ENCODE measurements around the gene OR2J2. TPM values are rescaled to one million over a fixed set of nuclear protein-coding genes. Genes with fewer than 3 reads are reported as not detected.
"Not testable (repeated sequence)": the region's sequence is repeated elsewhere in the genome, so short reads cannot be mapped to it uniquely, and the experiment has no call there.

Gene OR2J2
- total and polyA plus RNA-seq, 2 of the 4 experiments (the other 2 are of a cell fraction), result not detected

DNA sequence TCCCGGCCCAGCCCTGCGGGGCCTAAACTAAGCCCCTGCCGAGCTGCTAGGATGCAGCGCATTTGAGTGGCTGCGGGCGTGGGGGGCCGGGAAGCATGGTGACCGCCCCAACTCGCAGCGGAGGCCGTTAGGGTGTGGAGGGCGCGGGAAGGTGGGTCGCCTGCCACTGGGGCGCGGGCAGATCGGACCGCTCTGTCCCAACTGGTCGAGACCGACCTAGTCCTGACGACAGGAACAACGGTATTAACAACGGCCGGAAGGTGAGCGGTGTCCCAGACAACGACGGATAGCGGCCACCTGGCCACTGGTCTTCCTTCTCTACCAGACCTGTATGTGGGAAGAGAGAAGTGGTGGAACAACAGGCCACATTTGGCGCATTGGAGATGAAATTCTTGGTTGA lies 10.8 kb upstream of the OR2J2 start:
- H3K4ac ChIP-seq (ENCODE audit: low read depth, low read length); H3K23ac ChIP-seq (ENCODE audit: low read depth, low read length); H3K27me3 ChIP-seq (ENCODE audit: control insufficient read depth, insufficient read depth, low read length); H3K79me1 ChIP-seq (ENCODE audit: low read depth in 1 of 2, low read length in 2 of 2); H2BK20ac ChIP-seq (ENCODE audit: low read depth, low read length); H3K9me1 ChIP-seq (ENCODE audit: insufficient read depth, low read length); H3K36me3 ChIP-seq (ENCODE audit: control insufficient read depth, insufficient read depth, low read length); DNase-seq; H2AFZ ChIP-seq (replicated peaks; ENCODE audit: low read length, poor library complexity); in situ Hi-C loops (cut with MboI; ENCODE audit: low sequenced_read_pairs); H2AK5ac ChIP-seq (ENCODE audit: low read depth, low read length); H3K4me3 ChIP-seq (ENCODE audit: insufficient read depth, low read depth, low read length); H3K27ac ChIP-seq (ENCODE audit: insufficient read depth, low read length); H3K56ac ChIP-seq (ENCODE audit: extremely low read depth, insufficient read depth, low read length); H2BK5ac ChIP-seq (ENCODE audit: low read depth, low read length, poor library complexity, severe bottlenecking); H2BK15ac ChIP-seq (ENCODE audit: low read depth, low read length); H3K9ac ChIP-seq (ENCODE audit: low read depth, low read length); H3K4me2 ChIP-seq (ENCODE audit: low read depth, low read length); ATAC-seq (ENCODE audit: low read depth); H2AK9ac ChIP-seq (replicated peaks; ENCODE audit: low read depth, low read length, poor library complexity); H3K9me3 ChIP-seq (ENCODE audit: control insufficient read depth, insufficient read depth, low read length); CTCF ChIA-PET; H4K8ac ChIP-seq (ENCODE audit: low read depth in 2 of 2, low read length in 2 of 2); dilution Hi-C loops (cut with HindIII; ENCODE audit: low sequenced_read_pairs, unreplicated experiment); H3K4me1 ChIP-seq (ENCODE audit: control insufficient read depth, insufficient read depth, low read length); intact Hi-C loops (cut with micrococcal nuclease); H3K14ac ChIP-seq (replicated peaks; ENCODE audit: low read depth, low read length); H3K18ac ChIP-seq (ENCODE audit: low read depth, low read length); BruUV-seq (replicated peaks); H4K91ac ChIP-seq (ENCODE audit: insufficient read depth, low read depth, low read length); H4K20me1 ChIP-seq (ENCODE audit: insufficient read depth, low read length); H2BK120ac ChIP-seq (ENCODE audit: low read depth, low read length); H4K5ac ChIP-seq (ENCODE audit: low read depth, low read length); POLR2A ChIA-PET (ENCODE audit: unreplicated experiment): not testable (repeated sequence)
- no CpG with 5 or more reads among the region's 29 CpGs for WGBS, 2 experiments (ENCODE audit: extremely low coverage in 2 of 2, insufficient read length in 1 of 2)

DNA sequence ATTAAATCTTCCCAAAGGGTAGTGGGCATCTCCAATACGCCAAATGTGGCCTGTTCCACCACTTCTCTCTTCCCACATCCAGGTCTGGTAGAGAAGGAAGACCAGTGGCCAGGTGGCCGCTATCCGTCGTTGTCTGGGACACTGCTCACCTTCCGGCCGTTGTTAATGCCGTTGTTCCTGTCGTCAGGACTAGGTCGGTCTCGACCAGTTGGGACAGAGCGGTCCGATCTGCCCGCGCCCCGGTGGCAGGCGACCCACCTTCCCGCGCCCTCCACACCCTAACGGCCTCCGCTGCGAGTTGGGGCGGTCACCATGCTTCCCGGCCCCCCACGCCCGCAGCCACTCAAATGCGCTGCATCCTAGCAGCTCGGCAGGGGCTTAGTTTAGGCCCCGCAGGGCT lies 5.1 kb upstream of the OR2J2 start:
- H3K4me3 ChIP-seq (ENCODE audit: insufficient read depth, low read depth, low read length); H2AK5ac ChIP-seq (ENCODE audit: low read depth, low read length); H2BK5ac ChIP-seq (ENCODE audit: low read depth, low read length, poor library complexity, severe bottlenecking); H4K20me1 ChIP-seq (ENCODE audit: insufficient read depth, low read length); H2AK9ac ChIP-seq (replicated peaks; ENCODE audit: low read depth, low read length, poor library complexity); dilution Hi-C loops (cut with HindIII; ENCODE audit: low sequenced_read_pairs, unreplicated experiment); H3K27me3 ChIP-seq (ENCODE audit: control insufficient read depth, insufficient read depth, low read length); H4K5ac ChIP-seq (ENCODE audit: low read depth, low read length); in situ Hi-C loops (cut with MboI; ENCODE audit: low sequenced_read_pairs); H3K9me3 ChIP-seq (ENCODE audit: control insufficient read depth, insufficient read depth, low read length); H3K9ac ChIP-seq (ENCODE audit: low read depth, low read length); H2AFZ ChIP-seq (replicated peaks; ENCODE audit: low read length, poor library complexity); H3K9me1 ChIP-seq (ENCODE audit: insufficient read depth, low read length); POLR2A ChIA-PET (ENCODE audit: unreplicated experiment); H3K36me3 ChIP-seq (ENCODE audit: control insufficient read depth, insufficient read depth, low read length); CTCF ChIA-PET; ATAC-seq (ENCODE audit: low read depth); H3K23ac ChIP-seq (ENCODE audit: low read depth, low read length); H3K14ac ChIP-seq (replicated peaks; ENCODE audit: low read depth, low read length); H3K4me2 ChIP-seq (ENCODE audit: low read depth, low read length); H4K91ac ChIP-seq (ENCODE audit: insufficient read depth, low read depth, low read length); H2BK20ac ChIP-seq (ENCODE audit: low read depth, low read length); H2BK15ac ChIP-seq (ENCODE audit: low read depth, low read length); DNase-seq; H3K4ac ChIP-seq (ENCODE audit: low read depth, low read length); H3K27ac ChIP-seq (ENCODE audit: insufficient read depth, low read length); H2BK120ac ChIP-seq (ENCODE audit: low read depth, low read length); BruUV-seq (replicated peaks); H3K79me1 ChIP-seq (ENCODE audit: low read depth in 1 of 2, low read length in 2 of 2); H3K56ac ChIP-seq (ENCODE audit: extremely low read depth, insufficient read depth, low read length); H3K4me1 ChIP-seq (ENCODE audit: control insufficient read depth, insufficient read depth, low read length); intact Hi-C loops (cut with micrococcal nuclease); H4K8ac ChIP-seq (ENCODE audit: low read depth in 2 of 2, low read length in 2 of 2); H3K18ac ChIP-seq (ENCODE audit: low read depth, low read length): not testable (repeated sequence)
- WGBS, 2 experiments (ENCODE audit: extremely low coverage in 2 of 2, insufficient read length in 1 of 2), result 94% methylated on average over 6 of the region's 28 CpGs; no CpG with 5 or more reads in 1 of the 2 experiments

All from IMR-90 (cell line).